ENCODE measurements around the gene WIPF2.

- TF ChIP-seq POLR2AphosphoS5 (IDR thresholded peaks at IDR 0.05; ENCODE audit: low read depth) (no peak), CTCF (conservative IDR thresholded peaks at IDR 0.05; ENCODE audit: low read depth in 2 of 2) (no peak), CREB1 (CRISPR knock-in tag; IDR thresholded peaks at IDR 0.05; ENCODE audit: low read depth) (no peak), EZH2 (IDR thresholded peaks at IDR 0.05; ENCODE audit: low read depth, unreplicated experiment) (no peak)
These were observed 26.1 kb upstream of the WIPF2 start for GRCh38 chr17:40192961-40193360.
